Measurements from ENCODE around the gene ADAMTS6.
"Not testable (repeated sequence)": the region's sequence is repeated elsewhere in the genome, so short reads cannot be mapped to it uniquely, and the experiment has no call there.

The ADAMTS6 gene, protein sequence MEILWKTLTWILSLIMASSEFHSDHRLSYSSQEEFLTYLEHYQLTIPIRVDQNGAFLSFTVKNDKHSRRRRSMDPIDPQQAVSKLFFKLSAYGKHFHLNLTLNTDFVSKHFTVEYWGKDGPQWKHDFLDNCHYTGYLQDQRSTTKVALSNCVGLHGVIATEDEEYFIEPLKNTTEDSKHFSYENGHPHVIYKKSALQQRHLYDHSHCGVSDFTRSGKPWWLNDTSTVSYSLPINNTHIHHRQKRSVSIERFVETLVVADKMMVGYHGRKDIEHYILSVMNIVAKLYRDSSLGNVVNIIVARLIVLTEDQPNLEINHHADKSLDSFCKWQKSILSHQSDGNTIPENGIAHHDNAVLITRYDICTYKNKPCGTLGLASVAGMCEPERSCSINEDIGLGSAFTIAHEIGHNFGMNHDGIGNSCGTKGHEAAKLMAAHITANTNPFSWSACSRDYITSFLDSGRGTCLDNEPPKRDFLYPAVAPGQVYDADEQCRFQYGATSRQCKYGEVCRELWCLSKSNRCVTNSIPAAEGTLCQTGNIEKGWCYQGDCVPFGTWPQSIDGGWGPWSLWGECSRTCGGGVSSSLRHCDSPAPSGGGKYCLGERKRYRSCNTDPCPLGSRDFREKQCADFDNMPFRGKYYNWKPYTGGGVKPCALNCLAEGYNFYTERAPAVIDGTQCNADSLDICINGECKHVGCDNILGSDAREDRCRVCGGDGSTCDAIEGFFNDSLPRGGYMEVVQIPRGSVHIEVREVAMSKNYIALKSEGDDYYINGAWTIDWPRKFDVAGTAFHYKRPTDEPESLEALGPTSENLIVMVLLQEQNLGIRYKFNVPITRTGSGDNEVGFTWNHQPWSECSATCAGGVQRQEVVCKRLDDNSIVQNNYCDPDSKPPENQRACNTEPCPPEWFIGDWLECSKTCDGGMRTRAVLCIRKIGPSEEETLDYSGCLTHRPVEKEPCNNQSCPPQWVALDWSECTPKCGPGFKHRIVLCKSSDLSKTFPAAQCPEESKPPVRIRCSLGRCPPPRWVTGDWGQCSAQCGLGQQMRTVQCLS (N-terminal part only)

GRCh38 chr5:65481635-65482295, at the start of gene ADAMTS6:
Gene ADAMTS6 (minus strand): TSS chr5:65481920. CDS start chr5:65473673, 8,247 bp downstream.
- DNase-seq, result peak; percentile 95

DNA sequence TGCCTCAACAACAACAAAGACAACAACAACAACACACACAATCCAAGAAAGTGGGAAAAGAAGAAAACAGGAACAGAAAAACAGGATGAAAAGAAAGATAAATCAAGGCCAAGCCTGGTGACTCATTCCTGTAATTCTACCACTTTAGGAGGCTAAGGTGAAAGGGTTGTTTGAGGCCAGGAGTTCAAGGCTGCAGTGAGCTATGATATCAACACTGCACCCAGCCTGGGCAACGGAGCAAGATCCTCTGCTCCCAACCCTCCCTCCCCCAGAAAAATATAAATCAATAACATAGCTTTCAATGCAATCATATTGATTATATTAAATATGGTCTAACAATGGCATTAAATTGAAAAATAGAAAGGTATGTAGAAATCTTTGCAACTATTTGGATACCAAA, 49.2 kb upstream of the ADAMTS6 start:
- DNase-seq, result no peak

GRCh38 chr5:65525726-65526125, 44.0 kb upstream of the ADAMTS6 start:
- DNase-seq, result no peak

- no peak for DNase-seq
These were observed 30.6 kb upstream of the ADAMTS6 start for GRCh38 chr5:65512170-65512937.

GRCh38 chr5:65508978-65509377, 27.3 kb upstream of the ADAMTS6 start:
- DNase-seq, result no peak

GRCh38 chr5:65506961-65507360, 25.2 kb upstream of the ADAMTS6 start:
- DNase-seq, result no peak

GRCh38 chr5:65489119-65489518, 7.4 kb upstream of the ADAMTS6 start:
- no peak for DNase-seq

- DNase-seq, result not testable (repeated sequence)
These were observed 6.4 kb upstream of the ADAMTS6 start for GRCh38 chr5:65488038-65488687.

DNA sequence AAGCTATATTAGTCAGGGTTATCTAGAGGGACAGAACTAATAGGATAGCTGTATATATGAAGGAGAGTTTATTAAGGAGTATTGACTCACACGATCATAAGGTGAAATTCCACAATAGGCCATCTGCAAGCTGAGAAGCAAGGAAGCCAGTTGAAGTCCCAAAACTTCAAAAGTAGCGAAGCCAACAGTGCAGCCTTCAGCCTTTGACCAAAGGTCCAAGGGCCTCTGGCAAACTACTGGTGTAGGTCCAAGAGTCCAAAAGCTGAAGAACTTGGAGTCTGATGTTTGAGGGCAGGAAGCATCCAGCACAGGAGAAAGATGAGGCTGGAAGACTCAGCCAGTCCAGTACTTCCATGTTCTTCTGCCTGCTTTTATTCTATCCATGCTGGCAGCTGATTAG, 5.1 kb upstream of the ADAMTS6 start:
- DNase-seq, result not testable (repeated sequence)

GRCh38 chr5:65485405-65485804, 3.7 kb upstream of the ADAMTS6 start:
- no peak for DNase-seq

GRCh38 chr5:65483546-65484346, 2.0 kb upstream of the ADAMTS6 start:
- DNase-seq, result peak; percentile 47

DNA sequence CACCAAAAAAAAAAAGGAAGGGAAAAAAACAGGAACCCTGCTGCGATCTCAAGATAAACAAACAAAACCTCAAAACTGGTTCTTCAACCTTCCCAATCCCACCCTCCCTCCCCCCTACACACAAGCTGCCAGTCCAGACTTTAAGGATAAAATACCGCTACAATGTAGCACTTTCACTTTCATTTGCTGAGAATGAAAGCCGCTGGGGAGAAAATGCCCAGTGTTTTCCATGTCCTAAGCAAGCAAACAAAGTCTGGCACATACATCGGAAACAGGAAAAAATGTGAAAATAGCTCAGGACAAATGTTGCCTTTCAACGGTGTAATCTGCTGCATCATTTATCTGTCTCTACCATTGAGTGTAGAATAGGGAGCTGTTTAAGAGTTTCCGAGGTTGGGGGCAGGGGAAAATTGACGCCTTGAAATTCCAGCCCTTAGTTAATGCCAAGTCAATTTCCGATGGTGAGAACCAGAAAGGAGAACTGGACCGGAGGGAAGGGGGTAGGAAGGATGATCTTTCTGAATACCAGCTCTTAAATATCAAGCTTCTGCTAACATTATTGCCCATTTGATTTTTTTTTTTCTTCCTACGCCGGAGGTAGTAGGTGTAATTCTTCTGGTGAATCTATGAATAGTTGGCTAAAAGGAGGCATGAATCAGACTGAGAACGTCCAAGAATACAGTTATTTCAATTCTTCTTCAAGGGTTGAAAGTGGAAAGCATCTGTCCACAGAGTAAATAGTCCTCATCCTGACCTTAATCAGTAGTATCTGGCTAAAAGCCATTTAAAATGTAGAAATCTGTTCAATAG, 1.2 kb upstream of the ADAMTS6 start:
- DNase-seq, result peak; percentile 42

DNA sequence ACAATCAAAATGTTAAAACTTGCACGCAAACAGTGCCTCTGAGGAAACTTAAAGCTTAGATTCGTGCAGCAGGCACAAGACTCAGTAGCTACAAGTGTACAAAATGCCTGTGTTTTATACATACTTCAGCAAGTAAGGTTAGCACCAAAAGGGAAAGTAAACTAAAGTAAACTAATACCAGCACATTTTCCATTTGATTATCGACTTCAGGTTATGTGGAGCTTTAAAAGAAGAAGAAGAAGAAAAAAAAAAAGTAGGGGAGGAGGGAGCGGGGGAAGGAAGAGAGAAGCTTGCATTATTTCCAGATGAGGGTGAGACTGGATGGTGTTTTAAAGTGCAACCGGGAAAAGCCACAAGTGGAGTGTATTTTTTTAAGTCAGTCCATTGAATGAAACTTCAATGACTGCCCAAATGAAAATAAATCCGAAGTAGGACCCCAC, 596 bp upstream of the ADAMTS6 start:
- peak; percentile 27 for DNase-seq

- no peak for DNase-seq
These were observed 544 bp downstream of the ADAMTS6 start for GRCh38 chr5:65481171-65481581.

DNA sequence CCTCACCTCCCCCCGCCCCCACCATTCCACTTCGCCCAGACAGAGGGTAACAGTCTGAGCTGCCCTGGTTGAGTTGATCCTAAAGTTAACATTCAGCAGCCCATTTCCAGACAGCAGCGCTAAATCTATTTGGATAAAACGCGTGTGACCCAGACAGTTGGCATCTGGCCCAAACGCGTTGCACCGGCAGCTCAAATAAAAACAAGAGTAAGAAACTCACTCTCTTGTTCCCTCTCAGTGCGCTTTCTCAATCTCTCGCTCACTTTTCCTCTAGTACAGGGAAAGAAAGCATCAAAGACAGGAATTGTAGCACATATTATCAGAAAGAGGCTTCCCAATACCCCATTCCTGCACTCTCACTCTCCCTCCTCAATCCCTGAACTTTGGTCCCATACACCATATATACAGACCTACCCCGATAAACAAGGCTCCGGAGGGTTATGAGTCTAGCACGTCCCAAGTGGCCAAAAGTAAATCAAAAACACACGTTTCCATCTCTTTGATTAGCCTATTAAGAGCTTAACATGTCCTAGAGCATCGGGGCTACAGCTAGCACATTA, 1.3 kb downstream of the ADAMTS6 start:
- peak; percentile 76 for DNase-seq

GRCh38 chr5:65479527-65479926, 2.2 kb downstream of the ADAMTS6 start:
- DNase-seq, result no peak

GRCh38 chr5:65478336-65478735, 3.4 kb downstream of the ADAMTS6 start:
- no peak for DNase-seq

- no peak for DNase-seq
These were observed 5.8 kb downstream of the ADAMTS6 start for GRCh38 chr5:65475895-65476294.

DNA sequence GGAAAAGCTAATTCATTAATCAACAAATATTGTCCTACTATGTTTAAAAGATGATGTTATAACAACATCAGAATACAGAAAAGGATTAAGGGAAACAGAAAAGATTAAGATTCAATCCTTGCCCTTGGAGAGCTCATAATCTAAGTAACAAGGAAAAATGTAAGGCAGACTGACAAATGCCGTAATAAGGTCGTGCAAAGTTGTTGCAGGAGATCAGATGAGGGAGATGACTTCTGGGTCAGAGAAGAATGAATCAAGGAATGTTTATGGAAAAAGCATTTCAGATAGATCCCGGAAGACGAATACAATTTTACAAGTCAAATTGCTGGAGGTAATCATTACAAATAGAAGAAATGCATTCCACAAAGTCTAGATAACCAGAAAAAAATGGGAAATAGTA, 6.4 kb downstream of the ADAMTS6 start:
- no peak for DNase-seq

Measured in RPMI8226 (cell line).